CD14-positive monocyte (primary cell): ENCODE results near the gene FAM171A1. TPM values are rescaled to one million over a fixed set of nuclear protein-coding genes. Genes with fewer than 3 reads are reported as not detected.

ENCODE experiments used
- DNase-seq, 3 donors: peaks; one replicate each; pipeline ENCODE4 v3.0.0-alpha.2; 2011 to 2022
- H2AFZ ChIP-seq: 2 replicates; pipeline ENCODE4 v1.6.0; 2012; ENCODE audit warnings: mild to moderate bottlenecking, low read depth, low read length, inconsistent platforms; ENCODE audit not compliant: insufficient read depth, poor library complexity, severe bottlenecking
- H3K27ac ChIP-seq, 2 donors: 1 replicate in 1 of 2; 2 replicates in 1 of 2; pipeline ENCODE4 v1.5.1; 2012 to 2013; ENCODE audit warnings: low read length in 2 of 2, control low read depth in 1 of 2, inconsistent platforms in 1 of 2, low read depth in 1 of 2, mild to moderate bottlenecking in 1 of 2
- H3K27me3 ChIP-seq, 2 donors: one replicate each; pipeline versions ENCODE4 v1.6.0 to v1.6.1; 2011 to 2013; ENCODE audit warnings: low read length in 2 of 2; ENCODE audit not compliant: control insufficient read depth in 2 of 2, insufficient read depth in 2 of 2
- H3K36me3 ChIP-seq, 2 donors: replicated peaks in 1 of 2; 1 replicate in 1 of 2; 2 replicates in 1 of 2; pipeline versions ENCODE4 v1.5.1 to v1.6.1; 2012 to 2013; ENCODE audit warnings: low read length in 2 of 2, control low read depth in 1 of 2, inconsistent platforms in 1 of 2, mild to moderate bottlenecking in 1 of 2; ENCODE audit not compliant: insufficient read depth in 2 of 2, control insufficient read depth in 1 of 2
- H3K4me1 ChIP-seq, 2 donors: 1 replicate in 1 of 2; 2 replicates in 1 of 2; pipeline versions ENCODE4 v1.5.1 to v1.6.1; 2012 to 2013; ENCODE audit warnings: low read length in 2 of 2, control low read depth in 1 of 2, inconsistent platforms in 1 of 2, mild to moderate bottlenecking in 1 of 2, moderate library complexity in 1 of 2; ENCODE audit not compliant: insufficient read depth in 2 of 2, control insufficient read depth in 1 of 2
- H3K4me2 ChIP-seq: replicated peaks from 2 replicates; pipeline ENCODE3; 2012; ENCODE audit warnings: low read length, moderate library complexity, mild to moderate bottlenecking; ENCODE audit not compliant: poor library complexity, severe bottlenecking; ENCODE audit errors: extremely low read depth
- H3K4me3 ChIP-seq, 3 experiments: fragments of 200-600 bp in 1 of 3; sonication (generic) in 1 of 3; replicated peaks in 1 of 3; 1 replicate in 2 of 3; 2 replicates in 1 of 3; pipeline ENCODE4 v1.5.1; 2011 to 2013; ENCODE audit warnings: low read length in 3 of 3, mild to moderate bottlenecking in 3 of 3, control low read depth in 2 of 3, low read depth in 2 of 3, inconsistent platforms in 1 of 3, moderate library complexity in 1 of 3
- H3K79me2 ChIP-seq: 2 replicates; pipeline ENCODE4 v1.6.0; 2012; ENCODE audit warnings: mild to moderate bottlenecking, control low read depth, inconsistent platforms, low read length, moderate library complexity; ENCODE audit not compliant: insufficient read depth
- H3K9ac ChIP-seq: 2 replicates; pipeline ENCODE4 v1.6.0; 2017; ENCODE audit warnings: low read length, mild to moderate bottlenecking; ENCODE audit not compliant: insufficient read depth, poor library complexity, severe bottlenecking
- H3K9me3 ChIP-seq, 2 donors: replicated peaks in 1 of 2; 1 replicate in 1 of 2; 2 replicates in 1 of 2; pipeline versions ENCODE4 v1.5.1 to v1.6.1; 2012 to 2013; ENCODE audit warnings: low read length in 2 of 2, control low read depth in 1 of 2; ENCODE audit not compliant: control insufficient read depth in 1 of 2, insufficient read depth in 1 of 2
- H4K20me1 ChIP-seq: 2 replicates; pipeline ENCODE4 v1.6.0; 2012; ENCODE audit warnings: mild to moderate bottlenecking, low read length, control low read depth, moderate library complexity; ENCODE audit not compliant: insufficient read depth
- H3K27ac Mint-ChIP-seq, 7 donors: one replicate each; pipeline ENCODE4 v1.8.0; 2020; ENCODE audit warnings: mild to moderate bottlenecking in 7 of 7, mixed read lengths in 7 of 7, moderate library complexity in 6 of 7, inconsistent platforms in 2 of 7
- H3K27me3 Mint-ChIP-seq, 3 donors: one replicate each; pipeline ENCODE4 v1.8.0; 2021 to 2022; ENCODE audit warnings: low read depth in 3 of 3, mild to moderate bottlenecking in 3 of 3, mixed read lengths in 3 of 3, moderate library complexity in 3 of 3, inconsistent platforms in 1 of 3
- H3K36me3 Mint-ChIP-seq, 2 donors: one replicate each; pipeline ENCODE4 v1.8.0; 2020; ENCODE audit warnings: mixed read lengths in 2 of 2, inconsistent platforms in 1 of 2, mild to moderate bottlenecking in 1 of 2
- H3K4me1 Mint-ChIP-seq: one replicate; pipeline ENCODE4 v1.8.0; 2020; ENCODE audit warnings: mild to moderate bottlenecking, mixed read lengths
- H3K4me3 Mint-ChIP-seq, 2 donors: one replicate each; pipeline ENCODE4 v1.8.0; 2020; ENCODE audit warnings: mild to moderate bottlenecking in 2 of 2, mixed read lengths in 2 of 2, moderate library complexity in 1 of 2
- H3K9me3 Mint-ChIP-seq, 7 donors: one replicate each; pipeline ENCODE4 v1.8.0; 2020 to 2022; ENCODE audit warnings: mixed read lengths in 7 of 7, mild to moderate bottlenecking in 6 of 7, moderate library complexity in 6 of 7, inconsistent platforms in 2 of 7
- WGBS: methylation state at CpG from one replicate; pipeline ENCODE4 v1.1.5; 2013; ENCODE audit warnings: missing lambda C conversion rate; ENCODE audit not compliant: insufficient coverage; 5-methylcytosine and 5-hydroxymethylcytosine counted together
- intact Hi-C, 2 donors: fragments of 100-400 bp; cut with micrococcal nuclease; formaldehyde crosslinking; loops; one replicate each; pipeline versions ENCODE4 v1.15.0 to v1.15.1; 2023
- polyA plus RNA-seq, 3 donors: library from polyadenylated mRNA; depleted of rRNA in 1 of 3; unstranded in 2 of 3; stranded (reverse) in 1 of 3; fragments of 300-500 nt in 2 of 3; fragments of >200 nt in 1 of 3; fragmentation: Illumina TruSeq in 2 of 3; gene quantifications; 1 replicate in 2 of 3; 2 replicates in 1 of 3; pipeline ENCODE4 v1.2.3, GENCODE V29; 2012 to 2021
- TF ChIP-seq, protein P1 (sequence below): fragments of 200-600 bp; IDR thresholded peaks from one replicate; pipeline ENCODE4 v1.8.0; 2022; ENCODE audit warnings: antibody characterized with exemption, mild to moderate bottlenecking

Gene FAM171A1
- polyA plus RNA-seq, 3 donors = not detected

GRCh38 chr10:15324611-15325010, 46.5 kb downstream of the FAM171A1 start:
- H3K4me3 Mint-ChIP-seq = no peak overlapping the region
- no peaks in the 10 kb centered on the region for H3K36me3 Mint-ChIP-seq
- no peaks in the 10 kb centered on the region for H3K79me2 ChIP-seq
- H2AFZ ChIP-seq = no peak overlapping the region
- no peaks in the 10 kb centered on the region for H3K36me3 ChIP-seq
- H4K20me1 ChIP-seq = no peaks in the 10 kb centered on the region
- DNase-seq = no peak
- intact Hi-C loops = no loop called here
- no peak overlapping the region for H3K4me3 ChIP-seq
- H3K27me3 ChIP-seq = no peaks in the 10 kb centered on the region
- H3K9me3 ChIP-seq = no peaks in the 10 kb centered on the region
- H3K27ac Mint-ChIP-seq = no peak overlapping the region
- peaks cover 0 to 16% (median 2%) of the 10 kb centered on the region in 3 donors for H3K27me3 Mint-ChIP-seq
- peaks cover 0 to 3% (median 0%) of the 10 kb centered on the region in 7 donors for H3K9me3 Mint-ChIP-seq
- WGBS = 57% methylated on average over 1 of the region's 6 CpGs
- H3K27ac ChIP-seq = no peak overlapping the region
- no peak overlapping the region for H3K4me2 ChIP-seq
- TF ChIP-seq, protein P1, sequence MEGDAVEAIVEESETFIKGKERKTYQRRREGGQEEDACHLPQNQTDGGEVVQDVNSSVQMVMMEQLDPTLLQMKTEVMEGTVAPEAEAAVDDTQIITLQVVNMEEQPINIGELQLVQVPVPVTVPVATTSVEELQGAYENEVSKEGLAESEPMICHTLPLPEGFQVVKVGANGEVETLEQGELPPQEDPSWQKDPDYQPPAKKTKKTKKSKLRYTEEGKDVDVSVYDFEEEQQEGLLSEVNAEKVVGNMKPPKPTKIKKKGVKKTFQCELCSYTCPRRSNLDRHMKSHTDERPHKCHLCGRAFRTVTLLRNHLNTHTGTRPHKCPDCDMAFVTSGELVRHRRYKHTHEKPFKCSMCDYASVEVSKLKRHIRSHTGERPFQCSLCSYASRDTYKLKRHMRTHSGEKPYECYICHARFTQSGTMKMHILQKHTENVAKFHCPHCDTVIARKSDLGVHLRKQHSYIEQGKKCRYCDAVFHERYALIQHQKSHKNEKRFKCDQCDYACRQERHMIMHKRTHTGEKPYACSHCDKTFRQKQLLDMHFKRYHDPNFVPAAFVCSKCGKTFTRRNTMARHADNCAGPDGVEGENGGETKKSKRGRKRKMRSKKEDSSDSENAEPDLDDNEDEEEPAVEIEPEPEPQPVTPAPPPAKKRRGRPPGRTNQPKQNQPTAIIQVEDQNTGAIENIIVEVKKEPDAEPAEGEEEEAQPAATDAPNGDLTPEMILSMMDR = no peak
- no peak overlapping the region for H3K9ac ChIP-seq
- no peaks in the 10 kb centered on the region for H3K4me1 Mint-ChIP-seq
- no peaks in the 10 kb centered on the region for H3K4me1 ChIP-seq

DNA sequence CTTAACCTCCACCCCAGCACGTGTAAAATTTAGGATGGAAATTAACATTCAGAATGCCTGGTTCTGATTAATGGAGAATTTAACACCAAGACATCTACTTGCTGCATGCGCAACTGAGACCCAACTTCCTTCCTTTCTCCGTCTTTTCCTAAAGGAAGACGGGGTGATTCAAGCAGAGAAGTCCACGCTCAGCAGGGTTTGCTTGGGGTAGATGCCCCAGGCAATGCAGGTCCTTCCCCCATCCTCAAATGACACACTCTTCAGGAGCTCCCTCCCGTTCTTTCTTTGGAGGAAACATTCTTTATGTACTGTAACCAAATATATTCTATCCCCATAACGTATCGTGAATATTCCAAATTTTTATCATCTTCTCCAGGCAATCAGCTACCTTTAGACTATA, 47.0 kb downstream of the FAM171A1 start:
- Histone ChIP-seq H3K36me3 (no peaks in the 10 kb centered on the region), H3K27me3 (no peaks in the 10 kb centered on the region), H3K4me3 (no peak overlapping the region), H3K9ac (no peak overlapping the region), H3K4me2 (no peak overlapping the region), H4K20me1 (no peaks in the 10 kb centered on the region), H3K9me3 (no peaks in the 10 kb centered on the region), H2AFZ (no peak overlapping the region), H3K79me2 (no peaks in the 10 kb centered on the region), H3K27ac (no peak overlapping the region), H3K4me1 (no peaks in the 10 kb centered on the region)
- Mint-ChIP-seq H3K4me3 (no peak overlapping the region), H3K9me3 (peaks cover 0 to 3% (median 0%) of the 10 kb centered on the region in 7 donors), H3K4me1 (no peaks in the 10 kb centered on the region), H3K36me3 (no peaks in the 10 kb centered on the region), H3K27me3 (peaks cover under 1 to 16% (median 2%) of the 10 kb centered on the region in 3 donors), H3K27ac (no peak overlapping the region)
- TF ChIP-seq, protein P1 = no peak
- intact Hi-C loops = no loop called here
- no peak for DNase-seq
- 88% methylated on average over 6 of the region's 8 CpGs for WGBS
